SK-N-SH (cell line): Measurements from ENCODE around the gene SLC1A2. TPM values are rescaled to one million over a fixed set of nuclear protein-coding genes. Genes with fewer than 3 reads are reported as not detected.

ENCODE experiments used
- CTCF ChIA-PET: fragments of 300-600, 350-600 bp; formaldehyde crosslinking; extraction: SDS; loops from one replicate; lab custom pipeline; 2021; lab: Yijun Ruan, JAX
- POLR2A ChIA-PET: fragments of 350-600 bp; sonication (Branson Sonifier 250); formaldehyde crosslinking; extraction: SDS; loops from one replicate; lab custom pipeline; 2020; ENCODE audit warnings: antibody characterized with exemption, inconsistent platforms; lab: Yijun Ruan, JAX
- DNase-seq: peaks from one replicate; pipeline ENCODE4 v3.0.0; 2012
- H2AFZ ChIP-seq: fragments of 200-600 bp; sonication (generic); 2 replicates; pipeline ENCODE4 v1.8.1; 2016; ENCODE audit warnings: antibody characterized with exemption, mild to moderate bottlenecking, low read depth
- H3F3A ChIP-seq: fragments of 200-600 bp; sonication (generic); replicated peaks from 2 replicates; pipeline ENCODE3; 2016; ENCODE audit warnings: antibody characterized with exemption, mild to moderate bottlenecking; ENCODE audit not compliant: insufficient read depth
- H3K27ac ChIP-seq, 2 experiments: fragments of 200-500 bp in 1 of 2; fragments of 200-600 bp in 1 of 2; sonication (Bioruptor generic) in 1 of 2; sonication (generic), shearing (Covaris generic) in 1 of 2; 2 replicates each; pipeline versions ENCODE4 v1.5.1 to v1.6.1; 2014 to 2016; ENCODE audit warnings: low read depth in 2 of 2, inconsistent platforms in 1 of 2, low read length in 1 of 2, mild to moderate bottlenecking in 1 of 2, mixed read lengths in 1 of 2
- H3K27me3 ChIP-seq: fragments of 200-600 bp; sonication (generic), shearing (Covaris generic); 2 replicates; pipeline ENCODE4 v1.6.1; 2016; ENCODE audit warnings: mixed run types; ENCODE audit not compliant: insufficient read depth
- H3K36me3 ChIP-seq, 2 experiments: fragments of 200-500 bp in 1 of 2; fragments of 200-600 bp in 1 of 2; sonication (Bioruptor generic) in 1 of 2; sonication (generic) in 1 of 2; replicated peaks in 1 of 2; 2 replicates each; pipeline versions ENCODE3 to v1.5.1; 2014 to 2016; ENCODE audit warnings: low read length in 1 of 2, mild to moderate bottlenecking in 1 of 2; ENCODE audit not compliant: insufficient read depth in 2 of 2, control insufficient read depth in 1 of 2
- H3K4me1 ChIP-seq, 2 experiments: fragments of 200-500 bp in 1 of 2; fragments of 200-600 bp in 1 of 2; sonication (Bioruptor generic) in 1 of 2; sonication (generic), shearing (Covaris generic) in 1 of 2; 2 replicates each; pipeline versions ENCODE4 v1.5.1 to v1.6.1; 2014 to 2016; ENCODE audit warnings: low read depth in 1 of 2, low read length in 1 of 2, mixed run types in 1 of 2; ENCODE audit not compliant: insufficient read depth in 2 of 2, control insufficient read depth in 1 of 2
- H3K4me2 ChIP-seq: fragments of 200-600 bp; sonication (generic), shearing (Covaris generic); 2 replicates; pipeline ENCODE4 v1.6.1; 2017; ENCODE audit warnings: mixed run types
- H3K4me3 ChIP-seq, 2 experiments: fragments of 200-500 bp in 1 of 2; fragments of 200-600 bp in 1 of 2; sonication (Bioruptor generic) in 1 of 2; sonication (generic), shearing (Covaris generic) in 1 of 2; 2 replicates each; pipeline versions ENCODE4 v1.5.1 to v1.8.1; 2014 to 2016; ENCODE audit warnings: low read depth in 2 of 2, inconsistent platforms in 1 of 2, low read length in 1 of 2, mild to moderate bottlenecking in 1 of 2, mixed read lengths in 1 of 2, moderate library complexity in 1 of 2
- H3K79me2 ChIP-seq: fragments of 200-600 bp; sonication (generic); 2 replicates; pipeline ENCODE4 v1.8.1; 2017; ENCODE audit warnings: mild to moderate bottlenecking; ENCODE audit not compliant: insufficient read depth
- H3K9ac ChIP-seq: fragments of 200-600 bp; sonication (generic); 2 replicates; pipeline ENCODE4 v1.6.1; 2017; ENCODE audit warnings: mixed run types
- H3K9me2 ChIP-seq: fragments of 200-600 bp; sonication (generic); 2 replicates; pipeline ENCODE4 v1.6.1; 2017; ENCODE audit warnings: mixed run types
- H3K9me3 ChIP-seq: fragments of 200-600 bp; sonication (generic); 2 replicates; pipeline ENCODE4 v1.6.1; 2017; ENCODE audit warnings: mixed run types, mild to moderate bottlenecking, moderate library complexity
- H4K20me1 ChIP-seq: fragments of 200-600 bp; sonication (generic); 2 replicates; pipeline ENCODE4 v1.6.1; 2017; ENCODE audit warnings: mild to moderate bottlenecking, mixed run types; ENCODE audit not compliant: insufficient read depth
- CHD2 ChIP-seq: fragments of 150-350 bp; IDR thresholded peaks from 2 replicates; pipeline ENCODE4 v1.6.1; 2018; ENCODE audit warnings: low read length; ENCODE audit not compliant: partially characterized antibody
- ELF1 ChIP-seq: IDR thresholded peaks from 2 replicates; pipeline ENCODE4 v1.4.0; 2012
- EZH2phosphoT487 ChIP-seq: fragments of 200-600 bp; sonication (generic); IDR thresholded peaks from 2 replicates; pipeline ENCODE4 v1.6.1; 2017; ENCODE audit warnings: low read depth, mixed run types, mild to moderate bottlenecking, antibody characterized with exemption, moderate library complexity, borderline replicate concordance
- FOSL2 ChIP-seq: IDR thresholded peaks from 2 replicates; pipeline ENCODE4 v1.4.0; 2012; ENCODE audit warnings: low read depth, mild to moderate bottlenecking, moderate library complexity, borderline replicate concordance
- FOXJ3 ChIP-seq: sonication (generic); formaldehyde crosslinking; IDR thresholded peaks from 2 replicates; pipeline ENCODE4 v1.5.1; 2020; ENCODE audit warnings: mild to moderate bottlenecking, missing genetic modification reagents
- FOXM1 ChIP-seq: IDR thresholded peaks from 2 replicates; pipeline ENCODE4 v1.4.0; 2012; ENCODE audit warnings: low read depth, mild to moderate bottlenecking
- PBX3 ChIP-seq: IDR thresholded peaks from 2 replicates; pipeline ENCODE4; 2012
- POLR2AphosphoS5 ChIP-seq: IDR thresholded peaks from 2 replicates; pipeline ENCODE4 v1.6.1; 2012; ENCODE audit warnings: low read depth, low read length
- RCOR1 ChIP-seq: fragments of 150-350 bp; IDR thresholded peaks from 2 replicates; pipeline ENCODE4 v1.6.1; 2017; ENCODE audit warnings: antibody characterized with exemption, low read length
- REST ChIP-seq: IDR thresholded peaks from 2 replicates; pipeline ENCODE4 v1.6.1; 2012; ENCODE audit warnings: mild to moderate bottlenecking, low read depth, low read length, moderate library complexity
- RFX5 ChIP-seq: IDR thresholded peaks from 2 replicates; pipeline ENCODE4 v1.6.1; 2012; ENCODE audit warnings: mild to moderate bottlenecking, improper control_type of control experiment, low read length
- RXRA ChIP-seq: IDR thresholded peaks from 2 replicates; pipeline ENCODE4 v1.4.0; 2012; ENCODE audit warnings: low read depth, mild to moderate bottlenecking, borderline replicate concordance
- SMC3 ChIP-seq: IDR thresholded peaks from 2 replicates; pipeline ENCODE4 v1.6.1; 2012; ENCODE audit warnings: low read depth, low read length, improper control_type of control experiment
- TAF1 ChIP-seq: IDR thresholded peaks from 2 replicates; pipeline ENCODE4 v1.6.1; 2012; ENCODE audit warnings: low read depth, mild to moderate bottlenecking, low read length, moderate library complexity, borderline replicate concordance
- TCF12 ChIP-seq: IDR thresholded peaks from 2 replicates; pipeline ENCODE4 v1.4.0; 2012
- TEAD4 ChIP-seq: IDR thresholded peaks from 2 replicates; pipeline ENCODE4 v1.4.0; 2012; ENCODE audit warnings: mild to moderate bottlenecking, borderline replicate concordance; ENCODE audit not compliant: insufficient read depth
- YY1 ChIP-seq: IDR thresholded peaks from 2 replicates; pipeline ENCODE4 v1.4.0; 2012; ENCODE audit warnings: low read depth, mild to moderate bottlenecking
- ZBTB33 ChIP-seq: IDR thresholded peaks from 2 replicates; pipeline ENCODE4 v1.4.0; 2012; ENCODE audit warnings: low read depth, borderline replicate concordance
- WGBS: methylation state at CpG from one replicate; pipeline ENCODE4 v1.1.6; 2017; ENCODE audit warnings: low lambda C conversion rate; 5-methylcytosine and 5-hydroxymethylcytosine counted together
- polyA plus RNA-seq, 3 experiments: library from polyadenylated mRNA; depleted of rRNA; stranded (reverse); fragments of >200 nt; gene quantifications; 2 replicates each; pipeline ENCODE4 v1.2.3, GENCODE V29; 2012
- TF ChIP-seq, protein P1 (sequence below): fragments of 150-350 bp; IDR thresholded peaks from 2 replicates; pipeline ENCODE4 v1.6.1; 2016; ENCODE audit warnings: mild to moderate bottlenecking, low read depth, low read length
- TF ChIP-seq, protein P2 (sequence below): fragments of 200-600 bp; sonication (generic); IDR thresholded peaks from 2 replicates; pipeline ENCODE4 v1.6.1; 2017; ENCODE audit warnings: antibody characterized with exemption, mild to moderate bottlenecking, moderate library complexity

SLC1A2 gene
- polyA plus RNA-seq, 1 of the 3 experiments (the other 2 are of a cell fraction): under 0.01 TPM

GRCh38 chr11:35365961-35366360, 53.4 kb downstream of the SLC1A2 start:
- no peaks in the 10 kb centered on the region for H3K27me3 ChIP-seq
- no peak overlapping the region for H2AFZ ChIP-seq
- H3K9ac ChIP-seq: no peak overlapping the region
- H3K4me1 ChIP-seq: peaks cover 3 to 8% of the 10 kb centered on the region in 2 experiments; a peak in 3 of 4 replicates
- no peaks in the 10 kb centered on the region for H4K20me1 ChIP-seq
- no peaks in the 10 kb centered on the region for H3K9me3 ChIP-seq
- H3K27ac ChIP-seq: no peak overlapping the region
- H3K79me2 ChIP-seq: no peaks in the 10 kb centered on the region
- peaks cover 3% of the 10 kb centered on the region for H3F3A ChIP-seq
- TF ChIP-seq PBX3: no peak
- TF ChIP-seq YY1: no peak
- no peak for TF ChIP-seq ZBTB33
- TF ChIP-seq CHD2: no peak
- TF ChIP-seq TAF1: no peak
- no peak for TF ChIP-seq RCOR1
- TF ChIP-seq FOXJ3 (CRISPR knock-in tag): no peak
- TF ChIP-seq FOSL2: no peak
- no peak for TF ChIP-seq EZH2phosphoT487
- no peak for TF ChIP-seq POLR2AphosphoS5
- TF ChIP-seq, protein P1, sequence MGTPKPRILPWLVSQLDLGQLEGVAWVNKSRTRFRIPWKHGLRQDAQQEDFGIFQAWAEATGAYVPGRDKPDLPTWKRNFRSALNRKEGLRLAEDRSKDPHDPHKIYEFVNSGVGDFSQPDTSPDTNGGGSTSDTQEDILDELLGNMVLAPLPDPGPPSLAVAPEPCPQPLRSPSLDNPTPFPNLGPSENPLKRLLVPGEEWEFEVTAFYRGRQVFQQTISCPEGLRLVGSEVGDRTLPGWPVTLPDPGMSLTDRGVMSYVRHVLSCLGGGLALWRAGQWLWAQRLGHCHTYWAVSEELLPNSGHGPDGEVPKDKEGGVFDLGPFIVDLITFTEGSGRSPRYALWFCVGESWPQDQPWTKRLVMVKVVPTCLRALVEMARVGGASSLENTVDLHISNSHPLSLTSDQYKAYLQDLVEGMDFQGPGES: no peak
- no peak for TF ChIP-seq TCF12
- TF ChIP-seq, protein P2, sequence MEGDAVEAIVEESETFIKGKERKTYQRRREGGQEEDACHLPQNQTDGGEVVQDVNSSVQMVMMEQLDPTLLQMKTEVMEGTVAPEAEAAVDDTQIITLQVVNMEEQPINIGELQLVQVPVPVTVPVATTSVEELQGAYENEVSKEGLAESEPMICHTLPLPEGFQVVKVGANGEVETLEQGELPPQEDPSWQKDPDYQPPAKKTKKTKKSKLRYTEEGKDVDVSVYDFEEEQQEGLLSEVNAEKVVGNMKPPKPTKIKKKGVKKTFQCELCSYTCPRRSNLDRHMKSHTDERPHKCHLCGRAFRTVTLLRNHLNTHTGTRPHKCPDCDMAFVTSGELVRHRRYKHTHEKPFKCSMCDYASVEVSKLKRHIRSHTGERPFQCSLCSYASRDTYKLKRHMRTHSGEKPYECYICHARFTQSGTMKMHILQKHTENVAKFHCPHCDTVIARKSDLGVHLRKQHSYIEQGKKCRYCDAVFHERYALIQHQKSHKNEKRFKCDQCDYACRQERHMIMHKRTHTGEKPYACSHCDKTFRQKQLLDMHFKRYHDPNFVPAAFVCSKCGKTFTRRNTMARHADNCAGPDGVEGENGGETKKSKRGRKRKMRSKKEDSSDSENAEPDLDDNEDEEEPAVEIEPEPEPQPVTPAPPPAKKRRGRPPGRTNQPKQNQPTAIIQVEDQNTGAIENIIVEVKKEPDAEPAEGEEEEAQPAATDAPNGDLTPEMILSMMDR: no peak
- TF ChIP-seq ELF1: no peak
- TF ChIP-seq FOXM1: no peak
- no peak for TF ChIP-seq REST
- TF ChIP-seq SMC3: no peak
- no peak for TF ChIP-seq TEAD4
- TF ChIP-seq RXRA: no peak
- TF ChIP-seq RFX5: no peak
- TF ChIP-seq, all 33 proteins: peak for 0
- DNase-seq: no peak
- H3K36me3 ChIP-seq: no peaks in the 10 kb centered on the region
- no peak overlapping the region for H3K4me3 ChIP-seq
- H3K4me2 ChIP-seq: no peak overlapping the region
- 93% methylated on average over 4 of the region's 4 CpGs for WGBS
- H3K9me2 ChIP-seq: no peaks in the 10 kb centered on the region
- POLR2A ChIA-PET: no interaction called here
- CTCF ChIA-PET: no interaction called here
